IMR-90 (cell line): ENCODE data around the gene WASF3.

ENCODE experiments used
- CEBPB ChIP-seq: IDR thresholded peaks from 2 replicates; pipeline ENCODE4 v1.6.1; 2012; ENCODE audit warnings: low read depth, low read length, improper control_type of control experiment
- CHD1 ChIP-seq: IDR thresholded peaks from 2 replicates; pipeline ENCODE4 v1.6.1; 2012; ENCODE audit warnings: low read depth, low read length, improper control_type of control experiment
- CTCF ChIP-seq: conservative IDR thresholded peaks from 2 replicates; pipeline ENCODE4 v1.5.1; 2012; ENCODE audit warnings: mild to moderate bottlenecking, low read depth, low read length, improper control_type of control experiment
- FOS ChIP-seq: fragments of 150-350 bp; IDR thresholded peaks from 2 replicates; pipeline ENCODE4 v1.6.1; 2016; ENCODE audit warnings: low read depth, low read length
- MAZ ChIP-seq: IDR thresholded peaks from 2 replicates; pipeline ENCODE4 v1.6.1; 2012; ENCODE audit warnings: low read depth, mild to moderate bottlenecking, low read length, improper control_type of control experiment, moderate library complexity, borderline replicate concordance
- MXI1 ChIP-seq: IDR thresholded peaks from 2 replicates; pipeline ENCODE4 v1.6.1; 2012; ENCODE audit warnings: low read depth, mild to moderate bottlenecking, low read length, moderate library complexity, borderline replicate concordance
- NFE2L2 ChIP-seq: fragments of 150-350 bp; IDR thresholded peaks from 2 replicates; pipeline ENCODE4 v1.6.1; 2016; ENCODE audit warnings: low read depth, mild to moderate bottlenecking, low read length
- POLR2A ChIP-seq: IDR thresholded peaks from 2 replicates; pipeline ENCODE4 v1.6.1; 2012; ENCODE audit warnings: mild to moderate bottlenecking, low read depth, low read length
- RCOR1 ChIP-seq: IDR thresholded peaks from 2 replicates; pipeline ENCODE4 v1.6.1; 2012; ENCODE audit warnings: mild to moderate bottlenecking, low read length, improper control_type of control experiment; ENCODE audit not compliant: insufficient replicate concordance
- TF ChIP-seq, protein P1 (sequence below): fragments of 150-350 bp; IDR thresholded peaks from 2 replicates; pipeline ENCODE4 v1.6.1; 2017; ENCODE audit warnings: mild to moderate bottlenecking, antibody characterized with exemption, low read length, low read depth

- TF ChIP-seq NFE2L2 (no peak), CTCF (no peak), POLR2A (no peak), MXI1 (no peak), CEBPB (no peak), CHD1 (no peak), RCOR1 (no peak), FOS (no peak), MAZ (no peak)
- TF ChIP-seq, protein P1, sequence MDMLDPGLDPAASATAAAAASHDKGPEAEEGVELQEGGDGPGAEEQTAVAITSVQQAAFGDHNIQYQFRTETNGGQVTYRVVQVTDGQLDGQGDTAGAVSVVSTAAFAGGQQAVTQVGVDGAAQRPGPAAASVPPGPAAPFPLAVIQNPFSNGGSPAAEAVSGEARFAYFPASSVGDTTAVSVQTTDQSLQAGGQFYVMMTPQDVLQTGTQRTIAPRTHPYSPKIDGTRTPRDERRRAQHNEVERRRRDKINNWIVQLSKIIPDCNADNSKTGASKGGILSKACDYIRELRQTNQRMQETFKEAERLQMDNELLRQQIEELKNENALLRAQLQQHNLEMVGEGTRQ = no peak
Measured at GRCh38 chr13:26668357-26669146, 111.1 kb downstream of the WASF3 start.
